ENCODE measurements around the gene RGL4.
"Not testable (repeated sequence)": the region's sequence is repeated elsewhere in the genome, so short reads cannot be mapped to it uniquely, and the experiment has no call there.

Gene RGL4

DNA sequence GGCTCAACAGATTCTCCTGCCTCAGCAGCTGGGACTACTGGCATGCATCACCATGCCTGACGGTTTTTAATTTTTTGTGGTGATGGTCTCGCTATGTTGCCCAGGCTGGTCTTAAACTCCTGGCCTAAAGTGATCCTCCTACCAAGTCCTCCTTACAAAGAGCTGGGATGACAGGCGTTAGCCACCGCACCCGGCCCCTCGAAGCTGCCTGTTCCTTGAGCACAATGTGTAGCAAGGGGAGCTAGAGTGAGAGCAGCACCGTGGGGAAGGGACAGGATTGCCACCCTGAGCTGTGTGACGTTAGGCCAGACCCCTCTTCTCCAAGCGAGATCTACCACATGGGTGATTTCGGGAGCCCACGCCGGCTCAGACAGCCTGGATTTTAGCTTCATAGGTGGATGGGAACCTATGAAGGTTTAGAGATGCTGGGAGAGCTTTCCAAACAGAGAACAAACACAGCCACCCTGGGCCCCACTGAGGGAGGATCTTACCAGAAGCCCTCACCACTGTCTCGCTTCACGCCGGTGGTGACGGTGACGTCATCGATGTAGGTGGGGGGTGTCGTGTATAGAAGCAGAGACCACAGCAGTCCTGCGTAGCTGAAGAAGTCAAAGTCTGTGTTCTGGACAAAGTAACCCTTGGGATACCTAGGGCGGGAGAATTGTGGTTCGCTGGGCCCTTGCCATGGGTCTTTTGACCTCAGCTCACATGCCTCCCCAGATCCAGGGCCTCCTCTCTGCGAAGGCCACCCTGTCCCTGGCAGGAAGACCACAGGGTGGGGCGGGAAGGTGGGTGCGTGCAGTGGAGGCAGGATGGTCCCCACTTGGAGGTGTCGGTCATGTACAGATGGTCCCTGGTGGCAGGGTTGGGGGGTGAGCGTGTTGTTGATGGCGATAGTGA lies 23.1 kb downstream of the RGL4 start:
- H3K9ac ChIP-seq (ENCODE audit: low read length) = no peak overlapping the region
- H3K27me3 ChIP-seq (ENCODE audit: control insufficient read depth, insufficient read depth, low read length) = no peaks in the 10 kb centered on the region
- H3K4me3 ChIP-seq (ENCODE audit: low read length) = no peak overlapping the region
- peaks cover 7% of the 10 kb centered on the region for H3K4me1 ChIP-seq (ENCODE audit: control insufficient read depth, insufficient read depth, low read length)
- no peaks in the 10 kb centered on the region for H3K36me3 ChIP-seq (ENCODE audit: control insufficient read depth, insufficient read depth, low read length)
- no peaks in the 10 kb centered on the region for H3K9me3 ChIP-seq (ENCODE audit: control insufficient read depth, low read length)

DNA sequence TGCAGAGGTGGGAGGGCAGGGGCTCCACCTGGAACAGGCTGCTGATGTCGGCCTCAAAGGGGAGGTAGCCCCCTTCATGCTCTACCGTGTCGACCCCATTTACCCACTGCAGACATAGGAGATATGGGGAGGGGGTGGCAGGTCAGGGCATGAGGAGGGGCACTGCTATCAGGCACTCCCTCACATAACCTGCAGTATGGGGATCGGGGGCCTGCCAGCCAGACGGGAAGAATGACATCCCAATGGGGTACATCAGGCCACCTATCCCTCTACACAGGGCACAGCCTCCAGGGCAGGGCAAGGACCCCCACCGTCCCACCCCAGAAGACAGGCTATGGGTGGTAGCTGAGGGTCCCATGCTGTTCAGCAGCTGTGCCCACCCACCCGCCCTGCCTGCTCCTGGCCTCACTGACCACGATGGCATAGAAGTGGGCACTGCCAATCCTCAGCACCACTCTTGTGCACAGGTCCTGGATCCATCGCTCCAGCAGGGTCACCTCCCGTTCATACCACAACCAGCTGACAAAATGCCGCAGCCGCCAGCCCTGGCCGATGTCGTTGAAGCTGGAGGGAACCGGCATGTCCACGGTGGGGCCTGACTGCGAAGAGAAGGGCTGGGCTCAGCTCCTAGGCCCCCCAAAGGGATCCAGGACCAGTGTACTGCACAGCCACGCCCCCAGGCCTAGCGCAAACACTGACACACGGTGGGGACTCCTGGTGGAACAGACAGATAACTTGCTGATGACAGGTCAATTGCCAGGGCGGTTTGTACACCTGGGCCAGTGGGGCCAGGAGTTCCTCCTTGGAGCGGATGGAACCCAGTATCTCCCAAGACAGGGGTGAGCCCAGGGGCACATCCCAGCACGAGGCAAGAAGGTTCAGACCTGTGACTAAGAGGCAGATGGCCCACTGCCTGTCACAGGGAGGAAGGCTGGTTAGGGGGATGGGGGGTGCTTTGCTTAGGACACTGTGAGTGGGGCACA lies 24.1 kb downstream of the RGL4 start:
- Histone ChIP-seq H3K9ac (ENCODE audit: low read length) (no peak overlapping the region), H3K36me3 (ENCODE audit: control insufficient read depth, insufficient read depth, low read length) (no peaks in the 10 kb centered on the region)

DNA sequence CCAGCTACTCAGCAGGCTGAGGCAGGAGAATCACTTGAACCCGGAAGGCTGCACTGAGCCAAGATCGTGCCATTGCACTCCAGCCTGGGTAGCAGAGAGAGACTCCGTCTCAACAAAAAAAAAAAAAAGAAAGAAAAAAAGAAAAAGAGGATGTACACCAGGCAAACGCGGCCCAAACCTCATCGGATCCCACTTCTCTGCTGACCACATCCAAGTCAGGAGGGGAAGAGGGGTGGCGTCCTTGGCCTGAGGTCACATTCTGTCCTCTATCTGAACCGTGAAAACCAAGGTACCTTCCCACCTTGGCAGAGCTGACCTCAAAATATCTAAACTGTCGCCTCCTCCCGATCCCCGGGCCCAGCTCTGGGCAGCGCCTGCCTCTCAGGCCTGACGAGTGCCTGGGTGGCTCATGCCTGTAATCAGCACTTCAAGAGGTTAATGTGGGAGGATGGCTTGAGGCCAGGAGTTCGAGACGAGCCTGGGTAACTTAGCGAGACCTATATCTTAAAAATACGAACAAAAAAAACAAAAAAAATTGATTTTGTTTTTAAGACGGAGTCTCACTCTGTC lies 25.1 kb downstream of the RGL4 start:
- H3K4me3 ChIP-seq (ENCODE audit: low read length) = no peak overlapping the region
- no peaks in the 10 kb centered on the region for H3K27me3 ChIP-seq (ENCODE audit: control insufficient read depth, insufficient read depth, low read length)
- H3K9me3 ChIP-seq (ENCODE audit: control insufficient read depth, low read length) = no peaks in the 10 kb centered on the region
- H3K9ac ChIP-seq (ENCODE audit: low read length) = peak overlapping the region; percentile 77
- H3K4me1 ChIP-seq (ENCODE audit: control insufficient read depth, insufficient read depth, low read length) = peaks cover 7% of the 10 kb centered on the region
- no peaks in the 10 kb centered on the region for H3K36me3 ChIP-seq (ENCODE audit: control insufficient read depth, insufficient read depth, low read length)

More for the DNA sequence above, 24.1 kb downstream of the RGL4 start:
- H3K9me3 ChIP-seq (ENCODE audit: control insufficient read depth, low read length) = no peaks in the 10 kb centered on the region
- no peaks in the 10 kb centered on the region for H3K27me3 ChIP-seq (ENCODE audit: control insufficient read depth, insufficient read depth, low read length)
- no peak overlapping the region for H3K4me3 ChIP-seq (ENCODE audit: low read length)
- peaks cover 7% of the 10 kb centered on the region for H3K4me1 ChIP-seq (ENCODE audit: control insufficient read depth, insufficient read depth, low read length)

DNA sequence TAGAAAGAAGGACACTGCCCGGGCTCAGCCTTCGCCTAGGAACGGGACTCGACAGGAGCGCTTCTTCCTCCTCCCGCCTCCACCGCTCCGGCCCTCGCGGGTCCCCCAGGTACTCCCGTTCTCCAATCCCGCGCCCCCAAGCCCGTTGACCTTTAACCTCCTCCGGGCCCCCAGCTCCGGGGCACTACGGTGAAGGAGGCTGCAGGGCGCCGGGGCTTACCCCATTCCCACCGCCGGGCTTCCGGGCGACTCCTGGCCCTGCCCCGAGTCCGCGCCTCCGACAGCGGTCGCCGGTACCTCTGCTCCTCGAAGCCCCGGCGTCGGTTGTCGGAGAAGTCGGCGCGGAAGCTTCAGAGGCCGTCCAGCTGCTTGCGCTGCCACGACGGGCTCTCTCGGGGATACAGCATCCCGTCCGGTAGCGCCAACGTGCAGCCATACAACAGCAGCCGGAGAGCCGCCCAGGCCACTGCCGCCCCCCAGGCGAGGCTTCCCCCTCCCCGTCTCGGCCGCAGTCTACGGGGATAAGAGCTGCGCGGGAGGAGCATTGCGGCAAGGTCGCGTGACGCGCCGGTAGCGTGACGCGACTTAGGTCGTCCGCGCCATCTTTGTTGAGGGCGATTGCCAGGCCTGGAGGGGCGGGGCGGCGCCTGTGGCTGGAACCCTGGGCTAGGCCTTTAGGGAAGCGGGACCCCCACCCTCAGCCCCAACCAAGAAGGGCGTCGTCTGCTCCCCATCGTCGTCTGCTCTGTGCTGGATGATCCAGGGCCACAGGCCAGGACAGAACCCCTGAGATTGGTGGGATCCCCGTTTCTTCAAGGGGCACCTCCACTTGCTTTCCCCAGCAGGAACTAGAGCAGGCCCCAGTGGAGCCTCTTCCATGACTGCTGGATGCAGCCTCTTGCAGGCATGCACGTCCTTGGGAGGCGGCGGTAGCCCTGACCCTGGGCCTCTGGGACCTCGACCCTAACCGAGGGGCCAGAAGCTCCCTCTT lies 26.3 kb downstream of the RGL4 start:
- peaks cover 7% of the 10 kb centered on the region for H3K4me1 ChIP-seq (ENCODE audit: control insufficient read depth, insufficient read depth, low read length)

DNA sequence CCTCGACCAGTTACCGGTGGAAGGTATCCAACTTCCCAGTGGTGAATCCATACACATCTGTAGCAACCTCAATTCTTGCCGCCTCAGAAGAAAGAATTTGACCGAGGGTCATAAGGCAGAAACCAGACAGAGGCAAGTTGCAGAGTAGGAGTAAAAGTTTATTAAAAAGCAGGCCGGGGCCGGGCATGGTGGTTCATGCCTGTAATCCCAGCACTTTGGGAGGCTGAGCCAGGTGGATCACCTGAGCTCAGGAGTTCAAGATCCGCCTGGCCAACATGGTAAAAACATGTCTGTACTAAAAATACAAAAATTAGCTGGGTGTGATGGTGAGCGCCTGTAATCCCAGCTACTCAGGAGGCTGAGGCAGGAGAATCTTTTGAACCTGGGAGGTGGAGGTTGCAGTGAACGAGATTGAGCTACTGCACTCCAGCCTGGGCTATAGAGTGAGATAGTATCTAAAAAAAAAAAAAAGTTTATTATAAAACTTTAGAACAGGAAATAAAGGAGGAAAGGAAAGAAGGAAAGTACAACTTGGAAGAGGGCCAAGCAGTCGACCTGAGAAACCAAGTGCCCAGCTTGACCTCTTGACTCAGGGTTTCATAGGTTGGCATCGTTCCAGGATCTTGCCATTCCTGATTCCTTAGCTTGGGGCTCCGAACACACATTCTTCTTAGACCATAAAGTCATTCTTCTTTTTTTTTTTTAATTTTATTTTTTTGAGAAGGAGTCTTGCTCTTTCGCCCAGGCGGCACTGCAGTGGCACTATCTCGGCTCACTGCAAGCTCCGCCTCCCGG lies 27.8 kb downstream of the RGL4 start:
- H3K9ac ChIP-seq (ENCODE audit: low read length) = no peak overlapping the region

More for the DNA sequence above, 26.3 kb downstream of the RGL4 start:
- Histone ChIP-seq H3K9me3 (ENCODE audit: control insufficient read depth, low read length) (no peaks in the 10 kb centered on the region), H3K36me3 (ENCODE audit: control insufficient read depth, insufficient read depth, low read length) (no peaks in the 10 kb centered on the region), H3K4me3 (ENCODE audit: low read length) (peak overlapping the region; percentile 44), H3K27me3 (ENCODE audit: control insufficient read depth, insufficient read depth, low read length) (no peaks in the 10 kb centered on the region), H3K9ac (ENCODE audit: low read length) (peak overlapping the region; percentile 77)

DNA sequence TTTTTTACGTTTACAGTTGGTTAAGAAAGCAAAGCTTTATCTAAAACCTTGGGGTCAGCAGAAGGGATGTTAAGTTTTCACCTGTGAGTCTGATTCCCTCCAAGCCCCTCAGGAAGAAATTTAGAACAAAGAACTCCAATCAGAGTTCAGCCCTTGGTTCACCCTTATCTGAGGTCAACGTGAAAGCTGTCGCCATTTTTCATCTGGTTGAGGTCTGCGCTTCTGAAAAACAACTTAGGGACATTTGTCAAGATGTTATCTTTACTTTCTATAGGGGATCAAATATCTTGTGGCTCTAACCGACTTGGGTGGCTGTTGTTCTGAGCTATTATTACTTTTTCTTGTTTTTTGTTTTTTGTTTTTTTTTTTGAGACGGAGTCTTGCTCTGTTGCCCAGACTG lies 30.0 kb downstream of the RGL4 start:
- Histone ChIP-seq H3K9ac (ENCODE audit: low read length) (no peak overlapping the region), H3K27me3 (ENCODE audit: control insufficient read depth, insufficient read depth, low read length) (no peaks in the 10 kb centered on the region), H3K36me3 (ENCODE audit: control insufficient read depth, insufficient read depth, low read length) (no peaks in the 10 kb centered on the region), H3K4me1 (ENCODE audit: control insufficient read depth, insufficient read depth, low read length) (peaks cover 6% of the 10 kb centered on the region), H3K4me3 (ENCODE audit: low read length) (no peak overlapping the region), H3K9me3 (ENCODE audit: control insufficient read depth, low read length) (no peaks in the 10 kb centered on the region)

More for the DNA sequence above, 27.8 kb downstream of the RGL4 start:
- no peaks in the 10 kb centered on the region for H3K27me3 ChIP-seq (ENCODE audit: control insufficient read depth, insufficient read depth, low read length)
- H3K36me3 ChIP-seq (ENCODE audit: control insufficient read depth, insufficient read depth, low read length) = no peaks in the 10 kb centered on the region
- H3K4me1 ChIP-seq (ENCODE audit: control insufficient read depth, insufficient read depth, low read length) = peaks cover 7% of the 10 kb centered on the region
- H3K4me3 ChIP-seq (ENCODE audit: low read length) = no peak overlapping the region
- no peaks in the 10 kb centered on the region for H3K9me3 ChIP-seq (ENCODE audit: control insufficient read depth, low read length)

DNA sequence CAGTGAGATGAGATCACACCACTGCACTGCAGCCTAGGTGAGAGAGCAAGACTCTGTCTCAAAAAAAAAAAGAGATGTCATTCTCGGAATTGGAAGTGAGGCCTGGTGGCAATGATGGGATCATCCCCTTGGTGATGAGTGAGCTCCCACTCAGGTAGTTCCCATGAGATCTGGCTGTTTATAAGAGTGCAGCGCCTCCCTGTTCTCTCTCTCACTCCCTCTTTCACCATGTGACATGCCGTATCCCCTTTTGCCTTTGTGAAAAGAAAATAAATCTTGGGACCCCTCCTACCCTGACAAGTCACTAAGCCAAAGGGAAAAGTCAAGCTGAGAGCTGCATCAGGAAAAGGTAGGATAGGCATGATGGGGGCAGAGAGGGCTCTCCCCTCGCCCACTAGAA lies 31.3 kb downstream of the RGL4 start:
- H3K4me1 ChIP-seq (ENCODE audit: control insufficient read depth, insufficient read depth, low read length) = peaks cover 4% of the 10 kb centered on the region
- no peaks in the 10 kb centered on the region for H3K9me3 ChIP-seq (ENCODE audit: control insufficient read depth, low read length)
- no peak overlapping the region for H3K9ac ChIP-seq (ENCODE audit: low read length)
- no peaks in the 10 kb centered on the region for H3K36me3 ChIP-seq (ENCODE audit: control insufficient read depth, insufficient read depth, low read length)
- no peak overlapping the region for H3K4me3 ChIP-seq (ENCODE audit: low read length)
- H3K27me3 ChIP-seq (ENCODE audit: control insufficient read depth, insufficient read depth, low read length) = no peaks in the 10 kb centered on the region

DNA sequence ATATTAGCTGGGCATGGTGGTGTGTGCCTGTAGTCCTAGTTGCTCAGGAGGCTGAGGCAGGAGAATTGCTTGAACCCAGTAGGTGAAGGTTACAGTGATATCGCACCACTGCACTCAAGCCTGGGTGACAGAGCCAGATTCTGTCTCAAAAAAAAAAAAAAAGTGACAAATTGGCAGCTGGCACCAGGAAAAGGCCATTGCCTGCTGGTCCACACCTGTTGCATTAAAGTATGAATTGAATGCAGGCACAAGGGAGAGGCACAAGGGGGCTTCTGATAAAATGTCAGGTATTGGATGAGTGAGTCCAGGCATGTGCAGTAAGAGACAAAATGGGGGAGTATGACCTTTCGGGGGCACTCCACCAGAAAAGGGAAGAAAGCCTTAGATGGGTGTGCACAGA lies 31.9 kb downstream of the RGL4 start:
- H3K4me3 ChIP-seq (ENCODE audit: low read length) = no peak overlapping the region
- H3K4me1 ChIP-seq (ENCODE audit: control insufficient read depth, insufficient read depth, low read length) = no peaks in the 10 kb centered on the region
- H3K9me3 ChIP-seq (ENCODE audit: control insufficient read depth, low read length) = no peaks in the 10 kb centered on the region
- H3K36me3 ChIP-seq (ENCODE audit: control insufficient read depth, insufficient read depth, low read length) = no peaks in the 10 kb centered on the region
- H3K27me3 ChIP-seq (ENCODE audit: control insufficient read depth, insufficient read depth, low read length) = no peaks in the 10 kb centered on the region
- H3K9ac ChIP-seq (ENCODE audit: low read length) = no peak overlapping the region

DNA sequence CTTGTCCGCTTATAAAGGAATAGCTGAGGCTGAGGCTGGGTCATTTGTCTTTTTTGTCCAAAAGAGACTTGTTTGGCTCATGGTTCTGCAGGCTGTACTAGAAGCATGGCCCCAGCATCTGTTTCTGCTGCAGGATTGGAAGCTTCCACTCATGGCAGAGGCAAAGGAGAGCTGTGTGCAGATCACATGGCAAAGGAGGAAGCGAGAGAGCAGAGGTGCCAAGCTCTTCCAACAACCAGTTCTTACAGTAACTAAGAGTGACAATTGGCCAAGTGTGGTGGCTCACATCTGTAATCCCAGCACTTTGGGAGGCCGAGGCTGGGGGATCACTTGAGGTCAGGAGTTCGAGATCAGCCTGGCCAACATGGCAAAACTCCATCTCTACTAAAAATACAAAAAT lies 37.3 kb downstream of the RGL4 start:
- H3K9ac ChIP-seq (ENCODE audit: low read length); H3K4me3 ChIP-seq (ENCODE audit: low read length); H3K9me3 ChIP-seq (ENCODE audit: control insufficient read depth, low read length); H3K4me1 ChIP-seq (ENCODE audit: control insufficient read depth, insufficient read depth, low read length); H3K27me3 ChIP-seq (ENCODE audit: control insufficient read depth, insufficient read depth, low read length); H3K36me3 ChIP-seq (ENCODE audit: control insufficient read depth, insufficient read depth, low read length): not testable (repeated sequence)

DNA sequence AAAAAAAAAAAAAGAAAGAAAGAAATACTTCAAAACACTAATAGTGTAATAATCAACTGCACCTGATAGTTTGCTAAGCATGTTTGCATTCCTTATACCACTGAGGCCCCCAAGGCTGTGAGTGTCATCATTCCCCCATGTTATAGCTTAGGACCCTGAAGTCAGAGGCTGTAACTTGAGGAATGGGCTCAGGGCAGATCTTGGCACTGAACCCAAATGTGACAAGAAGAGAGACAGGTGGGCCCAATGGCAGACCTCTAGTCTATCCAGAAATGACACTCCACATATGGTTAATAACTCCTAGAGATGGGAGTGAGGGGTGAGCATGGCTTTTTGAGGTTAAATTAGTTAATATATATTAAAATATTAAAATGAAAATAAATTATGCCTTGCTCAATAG lies 46.9 kb downstream of the RGL4 start:
- H3K36me3 ChIP-seq (ENCODE audit: control insufficient read depth, insufficient read depth, low read length) = no peaks in the 10 kb centered on the region
- no peaks in the 10 kb centered on the region for H3K9me3 ChIP-seq (ENCODE audit: control insufficient read depth, low read length)
- no peaks in the 10 kb centered on the region for H3K4me1 ChIP-seq (ENCODE audit: control insufficient read depth, insufficient read depth, low read length)
- H3K4me3 ChIP-seq (ENCODE audit: low read length) = no peak overlapping the region
- no peak overlapping the region for H3K9ac ChIP-seq (ENCODE audit: low read length)
- H3K27me3 ChIP-seq (ENCODE audit: control insufficient read depth, insufficient read depth, low read length) = no peaks in the 10 kb centered on the region

Measured in mucosa of stomach (tissue), 1 donor.